GM18508 (cell line): ENCODE data around the gene PTPRT.
"Not testable (repeated sequence)": the region's sequence is repeated elsewhere in the genome, so short reads cannot be mapped to it uniquely, and the experiment has no call there.

Source experiments
- ATAC-seq: cut with Tn5 transposase; IDR thresholded peaks from one replicate; pipeline ENCODE4 v1.9.1; 2021; ENCODE audit warnings: moderate number of reproducible peaks; ENCODE audit not compliant: insufficient read depth, unreplicated experiment

Gene PTPRT

DNA sequence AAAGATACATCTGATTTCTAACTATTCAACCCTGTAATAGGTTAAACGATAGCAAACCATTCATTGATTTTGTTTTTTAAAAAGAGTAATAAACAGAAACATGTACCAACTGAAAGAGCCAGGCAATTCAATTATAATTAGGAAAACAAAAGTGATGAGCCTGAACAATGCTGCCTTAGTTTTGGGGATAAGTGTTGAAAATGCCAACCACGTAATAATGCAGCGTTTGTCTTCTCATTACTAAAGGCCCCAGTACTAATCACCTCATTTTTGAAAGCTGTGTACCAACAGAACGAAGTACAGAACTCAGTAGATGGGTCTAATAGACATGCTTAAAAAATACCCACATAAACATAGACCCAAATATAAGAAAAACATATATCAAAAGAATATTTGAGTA is 907.9 kb downstream of the PTPRT start:
- no peak for ATAC-seq

DNA sequence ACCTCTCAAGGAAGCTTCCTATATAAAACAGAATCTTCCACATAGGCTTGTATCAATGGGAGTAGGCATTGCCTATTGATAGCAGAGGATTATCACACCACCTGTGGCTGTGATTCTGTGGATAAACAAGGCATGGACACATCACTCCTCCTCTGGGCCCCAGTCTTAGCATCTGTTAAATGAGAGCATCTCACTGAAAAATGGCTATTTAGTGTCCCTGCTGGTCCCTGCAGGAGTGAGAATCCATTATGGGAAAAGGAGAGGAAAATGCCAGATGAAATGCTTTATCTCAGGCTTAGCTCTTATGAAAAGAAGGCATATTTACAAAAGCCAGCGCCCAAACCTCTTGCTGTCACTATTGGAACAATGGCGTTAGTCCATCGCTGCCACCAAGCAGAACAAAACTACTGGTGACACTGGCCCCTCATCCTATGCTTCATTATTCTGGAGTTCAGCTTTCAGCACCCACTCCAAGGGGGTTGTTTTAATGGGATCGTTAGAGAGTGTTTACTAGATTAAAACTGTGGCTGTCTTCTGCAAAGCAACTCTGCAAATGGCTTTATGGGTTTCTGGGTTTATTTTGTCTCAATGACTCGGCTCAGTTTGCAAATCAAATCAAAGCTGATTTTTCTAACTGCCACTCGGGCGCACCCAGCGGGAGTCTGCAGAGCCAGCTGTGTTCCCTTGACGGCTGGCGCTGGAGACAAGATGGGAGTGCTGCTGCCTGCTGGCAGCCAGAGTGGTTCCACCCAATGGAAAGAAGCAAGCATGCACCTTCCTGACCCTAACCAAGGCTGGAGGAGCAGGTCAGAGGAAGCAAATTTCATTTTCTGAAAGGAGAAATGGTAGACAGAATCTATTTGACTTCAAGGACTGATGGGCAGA is 912.7 kb downstream of the PTPRT start:
- no peak for ATAC-seq

DNA sequence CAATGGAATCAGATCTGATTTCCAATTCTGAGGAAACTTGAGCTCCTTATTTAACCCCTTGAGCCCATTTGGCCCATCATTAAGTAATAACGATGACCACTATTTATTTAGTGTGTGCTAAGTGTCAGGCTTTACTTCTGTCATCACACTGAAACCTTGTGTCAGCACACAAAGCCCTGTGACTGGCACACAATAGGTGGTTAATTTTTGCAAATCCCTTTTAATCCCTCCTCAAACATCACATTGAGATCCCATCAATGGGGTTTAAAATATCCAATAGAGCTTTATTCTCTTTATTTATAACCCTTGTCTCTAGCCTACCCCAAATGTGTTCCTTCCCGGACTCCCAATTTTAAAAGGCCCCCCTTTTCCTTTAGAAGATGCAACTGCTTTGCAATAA is 914.7 kb downstream of the PTPRT start:
- no peak for ATAC-seq

DNA sequence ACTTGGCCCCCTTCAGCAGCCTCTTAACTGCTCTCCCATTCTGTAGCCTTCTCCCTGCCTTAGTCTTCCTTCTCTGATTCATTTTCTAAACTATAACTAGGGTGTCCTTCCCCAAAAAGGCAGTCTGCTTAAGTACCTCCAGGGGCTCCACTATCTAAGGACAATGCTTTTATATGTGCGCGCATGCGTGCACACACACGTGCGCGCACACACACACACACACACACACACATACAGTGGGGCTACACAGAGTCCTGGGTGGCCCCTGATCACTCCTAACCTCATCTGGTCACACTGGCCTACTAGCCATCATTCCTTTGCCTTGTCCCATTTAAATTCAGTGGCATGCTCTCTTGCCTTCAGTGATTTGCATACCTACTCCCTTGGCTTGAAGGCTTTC is 917.2 kb downstream of the PTPRT start:
- ATAC-seq: no peak

DNA sequence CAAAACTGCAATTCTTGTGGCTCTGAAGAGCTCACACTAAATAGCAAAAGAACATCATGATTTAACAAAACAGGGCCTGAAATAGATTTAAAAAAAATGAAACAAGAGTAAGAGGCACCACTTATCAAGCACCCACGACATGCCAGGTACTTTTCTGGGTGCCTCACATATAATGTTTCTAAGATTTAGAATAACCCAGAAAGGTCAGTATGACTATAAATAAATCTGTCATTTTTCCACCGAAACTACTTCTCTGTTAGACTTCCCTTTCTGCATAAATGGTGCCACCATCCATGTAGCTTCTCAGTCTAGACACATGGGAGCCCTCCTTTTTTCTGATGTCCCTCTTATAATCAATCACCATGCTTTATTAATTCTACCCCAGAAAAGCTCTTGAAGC is 919.2 kb downstream of the PTPRT start:
- ATAC-seq: no peak

DNA sequence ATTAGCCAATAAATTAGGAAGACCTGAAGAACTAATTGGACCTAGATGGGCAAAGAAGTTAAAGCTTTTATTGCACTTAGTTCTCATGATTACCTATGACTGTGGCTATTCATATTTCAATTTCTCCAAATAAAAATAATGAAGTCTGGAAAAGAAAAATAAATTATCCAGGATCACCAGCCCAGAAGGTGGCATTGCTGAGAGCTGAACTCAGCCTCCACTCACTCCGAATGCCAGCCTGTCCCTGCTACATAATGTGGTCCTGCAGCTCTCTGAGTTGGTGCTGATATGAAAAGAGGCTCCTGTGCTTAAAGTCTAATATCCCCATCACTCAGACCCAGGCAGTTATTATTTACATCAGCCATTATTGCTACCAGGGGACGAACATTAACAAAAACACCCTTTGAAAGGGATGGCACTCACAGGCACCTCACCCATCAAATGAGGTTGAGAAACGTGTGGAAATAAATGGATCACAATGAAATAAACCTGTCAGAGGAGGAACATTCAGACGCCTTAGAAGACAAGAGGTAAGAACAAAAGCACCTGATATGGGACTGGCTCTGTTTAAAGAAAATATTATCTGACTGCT is 921.8 kb downstream of the PTPRT start:
- ATAC-seq: no peak

DNA sequence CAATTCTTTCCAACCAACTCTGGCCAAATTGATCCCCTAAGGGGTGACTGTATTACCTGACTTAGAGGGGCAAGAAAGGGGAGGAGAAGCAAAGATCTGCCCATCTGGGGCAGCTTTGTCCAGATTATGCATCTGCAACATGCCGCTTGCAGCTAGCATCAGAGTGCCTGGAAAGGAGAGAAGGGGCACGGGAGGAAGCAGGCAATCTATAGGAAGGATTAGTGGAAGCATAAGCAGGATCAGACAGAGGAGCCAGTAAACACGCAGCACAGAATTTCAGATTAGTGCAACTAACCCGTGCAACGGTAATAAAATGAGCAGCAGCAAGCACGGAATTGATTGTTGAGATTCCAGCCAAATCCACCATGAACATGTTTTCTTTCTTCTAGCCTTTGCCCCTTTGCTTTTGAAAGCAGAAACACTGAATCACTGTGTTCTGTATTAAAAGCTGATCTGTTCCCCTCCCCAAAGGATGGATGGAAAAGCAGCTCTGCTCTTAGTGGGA is 927.9 kb downstream of the PTPRT start:
- no peak for ATAC-seq

DNA sequence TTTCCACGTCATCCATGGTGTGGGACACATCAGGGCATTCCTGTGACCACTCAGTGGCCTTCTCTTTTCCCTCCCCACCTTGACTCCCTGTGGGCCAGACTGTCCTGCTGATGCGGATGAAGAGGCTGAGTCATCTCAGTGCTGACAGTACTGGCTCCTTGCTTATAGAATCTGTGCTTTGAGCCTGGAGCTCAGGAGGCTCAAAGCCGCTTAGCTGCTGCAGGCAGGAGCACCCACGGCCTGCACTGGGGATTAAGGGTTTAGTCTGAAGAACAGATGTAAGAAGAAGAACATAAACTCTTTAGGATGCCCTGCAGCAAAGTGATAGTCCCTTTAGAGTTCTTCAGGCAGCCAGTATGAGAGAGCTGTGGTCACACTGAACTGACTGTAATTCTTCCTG is 929.5 kb downstream of the PTPRT start:
- no peak for ATAC-seq

DNA sequence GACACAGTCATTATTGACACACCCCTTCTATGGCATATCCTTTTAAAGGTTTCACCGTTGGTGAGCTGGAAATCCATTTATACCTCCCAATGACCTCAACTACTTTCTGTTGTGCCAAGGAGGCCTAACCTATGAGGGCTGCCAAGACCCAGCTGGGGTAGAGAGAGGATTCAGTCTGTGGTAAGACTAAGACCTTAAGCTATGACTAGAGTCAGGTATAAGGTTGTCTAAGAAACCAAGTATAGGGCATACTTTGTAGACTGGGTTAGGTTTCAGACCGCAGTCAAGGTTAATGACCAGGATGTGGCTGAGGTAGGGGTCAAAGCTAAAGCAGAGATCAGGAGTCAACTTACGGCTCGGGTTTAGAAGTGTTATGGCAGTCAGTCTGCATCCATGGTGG is 930.3 kb downstream of the PTPRT start:
- no peak for ATAC-seq

DNA sequence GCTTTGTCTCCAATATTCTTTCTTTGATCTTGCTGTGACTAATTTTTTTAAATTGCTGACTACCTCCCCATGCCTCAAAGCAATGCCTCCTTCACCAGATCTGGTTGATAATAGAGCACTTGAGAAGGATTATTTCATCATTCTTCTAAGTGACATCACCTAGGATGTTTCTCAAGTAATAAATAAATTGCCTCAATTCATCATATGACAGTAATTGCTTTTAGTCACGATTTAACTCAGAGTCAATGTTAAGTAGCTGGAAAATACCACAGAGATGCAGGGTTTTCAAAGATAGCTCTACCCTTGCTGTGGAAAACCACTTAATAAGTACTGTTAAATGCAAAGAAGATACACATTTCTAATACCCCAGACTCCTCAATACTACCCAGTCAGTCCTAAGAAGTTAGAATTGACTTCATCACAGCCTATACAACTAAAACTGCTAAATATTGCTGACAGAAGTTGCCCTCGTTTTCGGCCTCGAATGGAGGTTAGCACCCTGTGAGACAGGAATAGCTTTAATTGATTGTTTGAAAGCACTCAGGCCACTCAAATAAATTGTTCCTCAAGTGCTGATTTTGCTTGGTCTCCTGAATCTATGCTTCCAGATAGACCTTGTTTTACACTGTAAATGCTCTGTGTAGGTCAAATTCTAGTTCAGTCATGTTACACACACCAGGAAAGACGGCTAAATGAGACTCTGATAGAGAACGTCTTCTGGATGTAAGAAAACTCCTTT is 931.0 kb downstream of the PTPRT start:
- no peak for ATAC-seq

DNA sequence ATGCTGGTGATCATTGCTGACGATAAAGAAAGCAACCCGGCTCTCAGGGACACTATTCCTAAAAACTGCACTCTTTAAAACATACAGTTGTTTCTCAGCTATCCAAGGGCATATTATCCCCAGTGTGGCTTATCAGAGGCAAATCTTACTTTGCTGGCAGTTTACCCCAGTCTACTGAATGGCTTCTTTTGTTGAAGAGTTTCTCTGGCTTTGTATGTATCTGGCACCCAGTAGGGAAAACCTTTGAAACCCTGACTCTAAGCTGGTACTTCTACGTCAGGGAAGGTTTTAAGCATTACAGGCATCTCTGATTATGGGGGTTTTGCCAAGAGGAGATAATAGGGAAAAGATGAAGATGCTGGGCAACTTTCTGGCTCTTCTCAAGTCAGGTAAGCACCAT is 933.9 kb downstream of the PTPRT start:
- no peak for ATAC-seq

DNA sequence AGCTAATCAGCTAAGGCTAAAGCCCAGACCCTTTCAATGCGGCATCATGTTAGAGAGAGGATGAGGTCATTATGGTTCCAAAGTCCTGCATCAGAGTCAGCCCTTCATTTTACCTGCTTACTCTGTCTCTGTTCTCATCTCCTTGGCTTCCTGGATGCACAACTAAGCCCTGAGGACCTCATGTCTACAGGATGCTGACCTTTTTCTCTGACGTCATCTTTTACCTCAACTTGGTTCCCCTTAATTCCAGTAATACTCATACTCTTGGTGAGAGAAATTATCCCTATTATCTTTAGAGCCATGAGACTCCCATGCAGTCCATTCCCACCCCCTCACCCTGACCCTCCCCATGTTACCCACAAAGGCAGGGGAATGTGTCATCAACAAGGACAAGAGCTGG is 935.0 kb downstream of the PTPRT start:
- ATAC-seq: no peak

DNA sequence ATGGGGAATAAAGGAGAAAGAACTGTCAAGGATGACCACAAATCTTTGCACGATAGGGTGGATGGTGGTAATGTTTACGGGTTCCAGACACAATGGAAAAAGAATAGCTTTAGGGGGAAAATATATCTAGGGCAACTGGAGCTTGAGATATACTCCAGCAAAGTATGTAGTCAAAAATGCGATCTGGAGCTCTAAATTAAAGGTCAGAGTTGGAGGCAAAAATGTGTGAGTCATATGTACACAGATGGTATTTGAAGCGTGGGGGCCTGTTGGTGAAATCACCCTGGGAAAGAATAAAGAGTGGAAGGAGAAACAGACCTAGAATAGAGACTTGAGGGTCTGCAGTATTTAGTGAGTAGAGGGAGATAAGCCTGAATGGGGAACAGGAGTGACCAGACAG is 937.6 kb downstream of the PTPRT start:
- no peak for ATAC-seq

DNA sequence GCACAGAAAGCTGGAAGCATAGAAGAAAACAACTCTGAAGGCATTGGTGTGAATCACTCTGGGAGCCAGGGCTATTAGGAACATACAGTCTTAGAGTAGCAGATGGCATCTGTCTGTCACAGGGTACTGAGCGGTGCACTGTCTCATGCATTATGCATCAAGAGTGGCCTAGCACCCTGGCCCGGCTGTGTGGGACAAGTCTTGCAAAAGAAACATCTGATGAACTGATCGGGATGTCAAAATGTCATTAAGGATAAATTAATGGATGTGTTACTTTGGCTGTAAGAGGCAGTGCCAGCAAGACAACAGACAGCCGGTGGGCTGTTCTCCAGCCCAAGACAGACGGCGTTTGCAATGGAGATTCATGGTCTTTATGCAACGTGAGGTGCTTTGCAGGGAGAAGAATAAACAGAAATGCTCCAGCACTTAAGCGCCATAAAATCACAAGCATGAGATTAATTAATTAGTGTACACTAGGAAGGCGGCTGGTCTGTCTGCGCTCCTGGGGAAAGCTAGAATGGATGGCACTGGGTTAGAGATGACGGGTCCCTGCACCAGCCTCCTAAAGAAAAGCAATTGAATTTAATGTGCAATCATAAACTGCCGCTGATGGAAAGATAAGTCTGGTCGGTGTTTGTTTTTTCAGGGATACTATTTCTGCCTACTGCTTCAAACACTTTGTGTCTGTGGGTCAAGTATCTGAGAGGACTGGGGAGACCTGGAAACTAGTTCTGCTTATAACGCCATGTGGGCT is 970.9 kb downstream of the PTPRT start:
- no peak for ATAC-seq

DNA sequence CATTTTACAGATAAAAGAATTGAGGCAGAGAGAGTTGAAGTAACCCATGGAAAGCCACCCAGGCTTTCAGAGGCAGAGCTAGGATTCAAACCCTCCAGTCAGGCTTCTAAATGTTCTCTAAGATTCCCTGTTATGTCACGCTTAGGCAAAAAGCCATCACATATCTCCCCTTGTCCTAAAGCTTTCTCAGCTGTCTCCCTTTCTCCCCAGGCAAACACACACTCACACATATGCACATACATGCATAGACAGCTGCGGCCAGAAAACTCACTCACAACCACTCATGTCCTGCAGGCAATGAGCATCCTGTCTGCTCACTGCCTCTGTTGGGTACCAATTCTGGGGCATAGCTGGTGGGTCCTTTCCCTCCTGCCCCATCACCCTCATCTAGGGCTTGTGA is 975.6 kb downstream of the PTPRT start:
- ATAC-seq: no peak

DNA sequence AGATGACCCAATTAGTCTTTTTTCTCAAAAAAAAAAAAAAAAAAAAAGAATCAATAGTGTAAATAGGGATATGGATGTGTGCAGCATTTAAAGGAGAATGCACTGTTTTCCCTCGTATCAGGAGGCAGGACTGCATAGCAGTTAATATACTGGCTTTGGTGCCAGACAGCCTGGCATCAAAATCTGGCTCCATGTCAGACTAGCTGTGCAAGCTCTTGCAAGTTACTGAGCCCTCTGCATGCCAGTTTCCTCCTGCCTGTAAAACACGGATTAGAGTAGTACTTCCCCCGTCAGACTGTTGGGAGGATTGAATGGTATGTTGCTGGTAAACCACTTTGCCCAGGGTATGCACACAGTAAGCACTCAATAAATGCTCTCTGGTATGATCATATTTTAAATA is 977.3 kb downstream of the PTPRT start:
- ATAC-seq: no peak

DNA sequence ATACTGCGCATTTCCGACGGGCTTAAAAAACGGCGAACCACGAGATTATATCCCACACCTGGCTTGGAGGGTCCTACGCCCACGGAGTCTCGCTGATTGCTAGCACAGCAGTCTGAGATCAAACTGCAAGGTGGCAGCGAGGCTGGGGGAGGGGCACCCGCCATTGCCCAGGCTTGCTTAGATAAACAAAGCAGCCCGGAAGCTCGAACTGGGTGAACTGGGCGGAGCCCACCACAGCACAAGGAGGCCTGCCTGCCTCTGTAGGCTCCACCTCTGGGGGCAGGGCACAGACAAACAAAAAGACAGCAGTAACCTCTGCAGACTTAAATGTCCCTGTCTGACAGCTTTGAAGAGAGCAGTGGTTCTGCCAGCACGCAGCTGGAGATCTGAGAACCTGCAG is 983.1 kb downstream of the PTPRT start:
- ATAC-seq: not testable (repeated sequence)

DNA sequence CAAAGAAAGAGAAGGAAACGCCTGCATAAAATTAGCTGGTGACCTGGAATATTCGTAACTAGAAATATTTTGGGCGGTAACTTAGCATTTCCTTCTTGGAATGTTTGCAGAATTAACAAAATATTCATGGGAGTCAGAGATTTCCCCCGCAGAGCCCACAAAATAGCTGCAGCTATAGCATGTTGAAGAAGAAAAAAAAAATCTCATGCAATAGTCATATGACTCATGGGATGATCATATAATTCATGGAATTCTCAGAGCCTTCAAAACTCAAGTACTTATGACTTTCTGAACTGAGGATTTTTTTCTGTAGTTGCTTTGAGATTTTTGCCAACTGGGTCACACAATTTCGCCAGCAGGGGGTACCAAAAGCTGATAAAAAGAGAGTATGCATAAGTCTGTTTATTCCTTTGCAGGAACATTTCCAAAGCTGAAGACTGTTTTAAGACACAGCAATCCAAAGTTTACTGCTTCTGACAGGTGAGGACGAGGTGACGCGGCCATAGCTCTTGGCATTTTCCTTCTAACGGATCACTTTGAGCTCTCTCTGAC is 985.5 kb downstream of the PTPRT start:
- ATAC-seq: no peak

DNA sequence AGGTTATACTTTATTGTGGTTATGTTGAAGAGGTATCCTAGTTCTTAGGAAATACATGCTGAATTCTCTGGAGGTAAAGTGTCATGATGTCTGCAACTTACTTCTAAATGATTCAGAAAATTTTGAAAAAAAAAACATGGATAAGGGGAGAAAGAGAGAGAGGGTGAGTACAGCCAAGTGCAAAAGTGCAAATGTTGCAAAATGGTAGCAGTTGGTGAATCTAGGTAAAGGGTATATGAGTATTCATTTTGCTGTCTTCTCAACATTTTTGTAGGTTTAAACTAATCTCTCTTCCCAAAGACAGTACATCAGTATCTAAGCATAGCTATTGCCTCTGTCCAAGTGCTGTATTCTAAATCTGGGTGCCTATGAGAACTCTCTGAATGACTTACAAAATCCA is 992.1 kb downstream of the PTPRT start:
- no peak for ATAC-seq

DNA sequence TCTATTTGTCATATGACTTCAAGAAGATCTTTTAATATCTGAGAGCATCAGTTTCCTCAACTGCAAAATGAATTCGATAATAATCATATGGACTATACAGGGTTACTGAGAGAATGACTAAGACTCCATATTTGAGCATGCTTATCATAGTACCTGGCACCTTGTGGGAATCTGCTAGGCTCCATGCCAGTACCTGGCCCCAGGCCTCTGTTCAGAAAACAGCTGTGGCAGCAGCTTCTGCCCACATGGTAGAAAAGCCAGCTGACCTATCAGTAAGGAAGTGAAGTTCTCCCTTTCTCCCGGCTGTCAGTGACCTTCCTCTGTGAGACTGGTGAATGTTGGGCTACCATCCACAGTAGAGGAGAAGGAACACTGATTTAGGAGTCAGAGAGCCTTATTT is 996.6 kb downstream of the PTPRT start:
- no peak for ATAC-seq
